SK-N-SH treated with all-trans-retinoic acid at 6 μM for 48 hours (cell line): ENCODE results near the gene ADGRG6.

Source experiments
- ARNTL ChIP-seq: fragments of 450-650 bp; formaldehyde crosslinking; IDR thresholded peaks from 2 replicates; pipeline ENCODE4 v1.5.0; 2020; ENCODE audit warnings: low read depth, mild to moderate bottlenecking, moderate library complexity, borderline replicate concordance
- BACH2 ChIP-seq: fragments of 250-450 bp; sonication (Bioruptor Pico); IDR thresholded peaks from 2 replicates; pipeline ENCODE4 v1.9.0; 2021; ENCODE audit warnings: mild to moderate bottlenecking, borderline replicate concordance
- GLIS3 ChIP-seq: fragments of 250-450 bp; sonication (Bioruptor Pico); IDR thresholded peaks from 2 replicates; pipeline ENCODE4 v1.5.0; 2020; ENCODE audit warnings: mild to moderate bottlenecking, moderate library complexity
- ISL1 ChIP-seq: fragments of 250-450 bp; sonication (Bioruptor Pico); IDR thresholded peaks from 2 replicates; pipeline ENCODE4 v2.1.2; 2022; ENCODE audit warnings: mild to moderate bottlenecking, moderate library complexity
- OSR1 ChIP-seq: fragments of 250-450 bp; sonication (Bioruptor Pico); IDR thresholded peaks from 2 replicates; pipeline ENCODE4 v1.8.0; 2022; ENCODE audit warnings: moderate library complexity, mild to moderate bottlenecking, inconsistent platforms
- RARB ChIP-seq: fragments of 250-450 bp; sonication (Bioruptor Pico); IDR thresholded peaks from 2 replicates; pipeline ENCODE4 v1.8.0; 2021; ENCODE audit warnings: mild to moderate bottlenecking, moderate library complexity
- TOX ChIP-seq: fragments of 250-450 bp; sonication (Bioruptor Pico); IDR thresholded peaks from 2 replicates; pipeline ENCODE4 v1.8.0; 2021; ENCODE audit warnings: mild to moderate bottlenecking, moderate library complexity, borderline replicate concordance
- TSHZ2 ChIP-seq: fragments of 250-450 bp; sonication (Bioruptor Pico); IDR thresholded peaks from 2 replicates; pipeline ENCODE4 v1.5.0; 2020; ENCODE audit warnings: mild to moderate bottlenecking, moderate library complexity
- ZFP3 ChIP-seq: fragments of 250-450 bp; sonication (Bioruptor Pico); IDR thresholded peaks from 2 replicates; pipeline ENCODE4 v1.5.0; 2020; ENCODE audit warnings: mild to moderate bottlenecking, moderate library complexity
- ZFP30 ChIP-seq: fragments of 450-650 bp; formaldehyde crosslinking; IDR thresholded peaks from 2 replicates; pipeline ENCODE4 v1.5.0; 2022; ENCODE audit warnings: mild to moderate bottlenecking, moderate library complexity
- ZNF565 ChIP-seq: fragments of 450-650 bp; formaldehyde crosslinking; conservative IDR thresholded peaks from 2 replicates; pipeline ENCODE4 v1.5.0; 2020; ENCODE audit warnings: low read depth, mild to moderate bottlenecking, moderate library complexity
- ZNF70 ChIP-seq: fragments of 450-650 bp; formaldehyde crosslinking; IDR thresholded peaks from 2 replicates; pipeline ENCODE4 v1.5.0; 2020; ENCODE audit warnings: mild to moderate bottlenecking, moderate library complexity

GRCh38 chr6:142376115-142376514, 74.3 kb downstream of the ADGRG6 start:
- TF ChIP-seq RARB (CRISPR knock-in tag) (no peak), GLIS3 (no peak), ARNTL (CRISPR knock-in tag) (no peak), ZFP30 (CRISPR knock-in tag) (no peak), ZNF565 (no peak), ZNF70 (CRISPR knock-in tag) (no peak), TSHZ2 (CRISPR knock-in tag) (no peak), BACH2 (CRISPR knock-in tag) (no peak), ZFP3 (CRISPR knock-in tag) (no peak), OSR1 (CRISPR knock-in tag) (no peak), ISL1 (CRISPR knock-in tag) (no peak), TOX (CRISPR knock-in tag) (no peak)
